ENCODE measurements around the gene CCDC136. TPM values are rescaled to one million over a fixed set of nuclear protein-coding genes. Genes with fewer than 3 reads are reported as not detected.

Gene CCDC136
- total RNA-seq, 4 donors from 2014 or later = 0.35 to 35.5 (median 6.1) TPM

DNA sequence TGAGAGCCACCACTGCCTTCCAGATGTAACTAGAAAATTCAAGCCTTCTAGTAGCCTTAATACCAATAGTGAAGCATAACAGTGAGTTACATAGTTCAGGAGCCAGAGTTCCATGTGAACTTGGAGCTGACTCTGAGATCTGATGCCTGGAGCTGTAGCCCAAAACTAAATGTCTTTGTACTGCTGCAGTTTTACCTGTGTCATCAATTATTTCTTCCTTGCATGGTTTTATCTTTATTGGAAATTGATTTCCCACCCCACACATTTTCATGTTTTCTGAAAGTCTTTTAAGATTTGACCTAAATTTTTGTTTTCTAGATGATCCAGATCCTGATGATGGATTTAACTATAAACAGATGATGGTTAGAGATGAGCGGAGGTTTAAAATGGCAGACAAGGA, 33.2 kb upstream of the CCDC136 start:
- H3K27ac ChIP-seq = no peak overlapping the region
- H3K36me3 ChIP-seq = peaks cover 0 to 74% (median 0%) of the 10 kb centered on the region in 3 donors
- H3K9me3 ChIP-seq = no peaks in the 10 kb centered on the region
- no peak for TF ChIP-seq POLR2A (IDR thresholded peaks at IDR 0.05)
- TF ChIP-seq, protein P1, sequence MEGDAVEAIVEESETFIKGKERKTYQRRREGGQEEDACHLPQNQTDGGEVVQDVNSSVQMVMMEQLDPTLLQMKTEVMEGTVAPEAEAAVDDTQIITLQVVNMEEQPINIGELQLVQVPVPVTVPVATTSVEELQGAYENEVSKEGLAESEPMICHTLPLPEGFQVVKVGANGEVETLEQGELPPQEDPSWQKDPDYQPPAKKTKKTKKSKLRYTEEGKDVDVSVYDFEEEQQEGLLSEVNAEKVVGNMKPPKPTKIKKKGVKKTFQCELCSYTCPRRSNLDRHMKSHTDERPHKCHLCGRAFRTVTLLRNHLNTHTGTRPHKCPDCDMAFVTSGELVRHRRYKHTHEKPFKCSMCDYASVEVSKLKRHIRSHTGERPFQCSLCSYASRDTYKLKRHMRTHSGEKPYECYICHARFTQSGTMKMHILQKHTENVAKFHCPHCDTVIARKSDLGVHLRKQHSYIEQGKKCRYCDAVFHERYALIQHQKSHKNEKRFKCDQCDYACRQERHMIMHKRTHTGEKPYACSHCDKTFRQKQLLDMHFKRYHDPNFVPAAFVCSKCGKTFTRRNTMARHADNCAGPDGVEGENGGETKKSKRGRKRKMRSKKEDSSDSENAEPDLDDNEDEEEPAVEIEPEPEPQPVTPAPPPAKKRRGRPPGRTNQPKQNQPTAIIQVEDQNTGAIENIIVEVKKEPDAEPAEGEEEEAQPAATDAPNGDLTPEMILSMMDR (IDR thresholded peaks at IDR 0.05) = no peak
- no peak for DNase-seq
- H3K4me1 ChIP-seq = no peaks in the 10 kb centered on the region
- H3K4me3 ChIP-seq = no peak overlapping the region
- H3K27me3 ChIP-seq = no peaks in the 10 kb centered on the region

DNA sequence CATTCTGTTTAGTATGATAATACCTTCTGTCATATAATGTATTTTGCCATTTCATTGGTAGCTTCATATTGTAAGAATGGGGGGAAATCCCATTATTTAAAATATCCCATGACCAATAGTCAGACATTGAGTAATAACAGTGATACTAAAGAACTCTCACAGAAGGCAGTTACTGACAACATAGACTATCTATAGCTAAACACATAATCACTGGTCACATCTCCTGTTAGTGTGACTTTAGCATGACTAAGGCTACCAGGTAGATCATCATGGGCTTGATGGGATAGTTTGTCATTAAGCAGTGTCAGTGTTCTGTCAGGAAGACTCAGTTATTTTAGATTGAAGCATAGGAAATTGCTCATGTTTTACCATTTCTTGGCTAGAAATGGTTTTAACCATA, 32.5 kb upstream of the CCDC136 start:
- Histone ChIP-seq H3K9me3 (no peaks in the 10 kb centered on the region), H3K4me1 (no peaks in the 10 kb centered on the region), H3K36me3 (peaks cover 0 to 76% (median 0%) of the 10 kb centered on the region in 3 donors), H3K27ac (no peak overlapping the region), H3K27me3 (no peaks in the 10 kb centered on the region), H3K4me3 (no peak overlapping the region)
- no peak for DNase-seq
- TF ChIP-seq, protein P1 (IDR thresholded peaks at IDR 0.05) = no peak
- TF ChIP-seq POLR2A (IDR thresholded peaks at IDR 0.05) = no peak

DNA sequence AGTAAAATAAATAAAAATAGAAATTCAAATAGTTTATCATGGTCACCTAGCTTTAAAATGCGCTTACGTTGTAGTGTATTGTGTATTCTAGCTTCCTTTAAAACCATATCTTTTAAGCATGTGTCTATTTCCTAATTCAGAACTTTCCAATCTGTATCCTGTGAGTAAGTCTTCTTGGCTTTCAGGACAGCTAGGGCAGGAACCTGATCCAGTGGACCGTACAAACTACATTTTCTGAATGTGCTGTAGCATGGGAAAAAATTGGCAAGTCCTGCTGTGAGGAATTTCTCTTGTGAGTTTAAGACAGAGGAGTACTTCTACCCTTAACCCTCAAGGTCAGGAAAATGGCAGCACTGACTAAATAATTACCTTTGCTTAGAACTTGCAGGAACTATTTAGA, 28.2 kb upstream of the CCDC136 start:
- Histone ChIP-seq H3K4me3 (no peak overlapping the region), H3K27ac (no peak overlapping the region), H3K4me1 (no peaks in the 10 kb centered on the region), H3K9me3 (no peaks in the 10 kb centered on the region), H3K27me3 (no peaks in the 10 kb centered on the region), H3K36me3 (peaks cover 0 to 86% (median 0%) of the 10 kb centered on the region in 3 donors)
- DNase-seq = no peak
- no peak for TF ChIP-seq POLR2A (IDR thresholded peaks at IDR 0.05)
- TF ChIP-seq, protein P1 (IDR thresholded peaks at IDR 0.05) = no peak

DNA sequence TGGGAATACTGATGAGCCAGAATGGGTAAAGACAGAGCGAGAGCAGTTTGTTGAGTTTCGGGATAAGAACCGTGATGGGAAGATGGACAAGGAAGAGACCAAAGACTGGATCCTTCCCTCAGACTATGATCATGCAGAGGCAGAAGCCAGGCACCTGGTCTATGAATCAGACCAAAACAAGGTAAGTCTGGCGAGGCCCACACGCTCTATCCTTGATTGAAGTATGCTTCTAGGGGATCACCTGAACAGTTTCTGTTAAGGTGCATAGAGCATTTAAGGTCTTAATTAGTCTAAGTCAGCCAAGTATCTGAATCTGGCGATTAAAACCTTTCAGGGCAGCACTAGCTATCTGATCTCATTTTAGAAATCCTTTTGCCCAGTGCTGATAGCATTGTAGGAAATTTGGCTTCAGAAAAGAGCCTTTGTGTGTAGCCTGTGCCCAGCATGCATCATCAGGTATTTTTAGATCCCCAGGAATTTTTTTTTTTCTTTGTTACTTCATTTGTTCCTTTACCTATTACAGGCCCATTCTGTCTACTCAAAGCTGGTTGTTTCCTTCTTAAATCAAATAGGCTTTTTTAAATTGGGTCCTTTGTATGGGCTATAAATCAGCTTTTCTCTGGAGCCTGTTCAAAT, 24.2 kb upstream of the CCDC136 start:
- no peaks in the 10 kb centered on the region for H3K4me1 ChIP-seq
- TF ChIP-seq, protein P1 (IDR thresholded peaks at IDR 0.05) = no peak
- TF ChIP-seq POLR2A (IDR thresholded peaks at IDR 0.05) = no peak

DNA sequence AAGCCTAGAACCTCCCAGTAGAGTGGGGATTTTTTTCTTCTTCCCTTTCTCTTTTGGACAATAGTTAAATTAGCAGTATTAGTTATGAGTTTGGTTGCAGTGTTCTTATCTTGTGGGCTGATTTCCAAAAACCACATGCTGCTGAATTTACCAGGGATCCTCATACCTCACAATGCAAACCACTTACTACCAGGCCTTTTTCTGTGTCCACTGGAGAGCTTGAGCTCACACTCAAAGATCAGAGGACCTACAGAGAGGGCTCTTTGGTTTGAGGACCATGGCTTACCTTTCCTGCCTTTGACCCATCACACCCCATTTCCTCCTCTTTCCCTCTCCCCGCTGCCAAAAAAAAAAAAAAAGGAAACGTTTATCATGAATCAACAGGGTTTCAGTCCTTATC, 21.5 kb upstream of the CCDC136 start:
- Histone ChIP-seq H3K4me1 (no peaks in the 10 kb centered on the region), H3K27ac (no peak overlapping the region), H3K4me3 (no peak overlapping the region), H3K36me3 (peaks cover 0 to 65% (median 6%) of the 10 kb centered on the region in 3 donors), H3K27me3 (no peaks in the 10 kb centered on the region), H3K9me3 (no peaks in the 10 kb centered on the region)
- TF ChIP-seq, protein P1 (IDR thresholded peaks at IDR 0.05) = no peak
- TF ChIP-seq POLR2A (IDR thresholded peaks at IDR 0.05) = no peak
- DNase-seq = no peak

More for the DNA sequence above, 24.2 kb upstream of the CCDC136 start:
- peaks cover 0 to 84% (median 6%) of the 10 kb centered on the region in 3 donors for H3K36me3 ChIP-seq
- no peak overlapping the region for H3K4me3 ChIP-seq
- no peaks in the 10 kb centered on the region for H3K9me3 ChIP-seq
- DNase-seq = no peak
- no peaks in the 10 kb centered on the region for H3K27me3 ChIP-seq
- no peak overlapping the region for H3K27ac ChIP-seq
